Kidney tubule cell (primary cell): Measurements from ENCODE around the gene PDCD1.

Experiments
- DNase-seq: peaks from one replicate; pipeline ENCODE4 v3.0.0-alpha.2; 2018; ENCODE audit warnings: low spot score

Gene PDCD1

DNA sequence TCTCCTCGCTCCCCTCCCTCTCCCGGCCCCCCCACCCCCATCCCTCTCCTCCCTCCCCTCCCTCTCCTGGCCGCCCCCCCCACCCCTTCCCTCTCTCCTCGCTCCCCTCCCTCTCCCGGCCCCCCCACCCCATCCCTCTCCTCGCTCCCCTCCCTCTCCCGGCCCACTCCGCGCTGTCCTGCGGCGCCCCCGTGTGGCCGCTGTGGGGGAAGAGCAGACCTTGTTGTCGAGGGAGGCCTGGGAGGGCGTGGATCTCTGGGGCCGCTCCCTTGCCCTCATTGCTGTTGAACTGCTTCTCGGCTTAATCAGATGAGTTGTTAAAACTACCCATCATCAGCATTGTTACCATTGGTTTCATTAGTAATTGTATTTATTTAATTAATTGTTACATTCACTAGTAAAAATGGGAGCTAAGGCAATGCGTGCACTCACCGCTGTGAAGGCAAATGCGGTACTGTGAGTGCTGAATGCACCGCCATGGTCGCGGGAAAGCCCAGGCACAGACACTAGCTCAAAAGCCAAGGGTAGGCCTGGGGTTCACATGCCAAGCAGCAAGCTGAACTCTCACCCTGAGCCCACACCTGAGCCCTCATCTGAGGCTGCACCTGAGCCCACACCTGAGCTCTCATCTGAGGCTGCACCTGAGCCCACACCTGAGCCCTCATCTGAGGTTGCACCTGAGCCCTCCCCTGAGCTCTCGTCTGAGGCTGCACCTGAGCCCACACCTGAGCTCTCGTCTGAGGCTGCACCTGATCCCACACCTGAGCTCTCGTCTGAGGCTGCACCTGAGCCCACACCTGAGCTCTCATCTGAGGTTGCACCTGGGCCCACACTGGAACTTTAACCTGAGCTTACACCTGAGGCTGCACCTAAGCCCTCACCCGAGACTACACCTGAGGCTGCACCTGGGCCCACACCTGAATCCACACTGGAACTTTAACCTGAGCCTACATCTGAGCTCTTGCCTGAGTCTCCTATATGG, 19.6 kb upstream of the PDCD1 start:
- DNase-seq = peak; percentile 65

DNA sequence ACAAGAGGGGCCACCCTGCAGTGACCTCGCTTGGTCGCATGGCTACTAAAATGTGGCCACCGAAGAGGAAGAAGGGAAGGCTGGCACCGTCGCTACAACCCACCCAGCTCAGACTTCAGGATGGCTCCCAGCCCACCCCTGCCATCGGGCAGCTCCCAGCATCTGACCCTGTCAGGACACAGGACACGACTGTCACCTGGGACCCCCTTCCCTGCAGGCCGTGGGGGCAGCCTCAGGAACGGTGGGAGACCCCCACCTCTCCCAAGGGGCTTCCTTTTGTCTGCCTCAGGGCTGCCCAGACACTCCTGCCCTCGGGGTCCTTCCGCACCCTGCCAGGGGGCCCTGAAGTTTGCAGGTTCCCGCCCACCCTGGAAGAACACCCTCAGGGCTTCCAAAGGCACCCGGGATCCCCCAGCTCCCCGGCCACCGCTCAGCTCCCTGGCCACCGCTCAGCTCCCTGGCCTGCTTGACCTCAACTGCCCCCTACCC, 18.5 kb upstream of the PDCD1 start:
- no peak for DNase-seq

DNA sequence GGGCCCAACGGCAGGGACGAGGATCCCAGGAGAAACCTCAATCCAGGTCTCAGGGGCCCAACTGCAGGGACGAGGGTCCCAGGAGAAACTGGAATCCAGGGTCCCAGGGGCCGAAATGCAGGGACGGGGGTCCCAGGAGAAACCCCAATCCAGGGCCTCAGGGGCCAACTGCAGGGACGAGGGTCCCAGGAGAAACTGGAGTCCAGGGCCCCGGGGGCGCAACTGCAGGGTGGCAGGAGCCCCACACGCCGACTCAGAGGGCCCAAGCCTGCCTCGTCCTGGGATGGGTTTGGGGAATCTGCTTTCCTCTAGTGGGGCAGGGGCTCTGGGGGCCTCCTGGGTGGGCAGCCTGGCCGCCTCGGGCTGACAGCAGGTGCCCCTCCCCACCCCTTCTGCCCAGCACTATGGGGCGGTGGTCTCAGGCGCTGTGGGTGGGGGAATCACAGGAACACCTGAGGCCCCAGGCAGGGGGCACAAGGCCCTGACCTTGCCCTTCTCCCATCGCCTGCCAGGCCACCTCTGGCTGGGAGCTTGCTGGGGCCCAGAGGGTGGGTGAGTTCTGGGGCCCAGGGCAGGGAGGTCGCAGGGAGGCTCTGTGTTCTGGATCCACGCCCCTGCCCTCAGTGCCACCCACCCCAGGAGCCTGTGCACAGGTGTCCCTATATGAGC, 18.0 kb upstream of the PDCD1 start:
- no peak for DNase-seq

DNA sequence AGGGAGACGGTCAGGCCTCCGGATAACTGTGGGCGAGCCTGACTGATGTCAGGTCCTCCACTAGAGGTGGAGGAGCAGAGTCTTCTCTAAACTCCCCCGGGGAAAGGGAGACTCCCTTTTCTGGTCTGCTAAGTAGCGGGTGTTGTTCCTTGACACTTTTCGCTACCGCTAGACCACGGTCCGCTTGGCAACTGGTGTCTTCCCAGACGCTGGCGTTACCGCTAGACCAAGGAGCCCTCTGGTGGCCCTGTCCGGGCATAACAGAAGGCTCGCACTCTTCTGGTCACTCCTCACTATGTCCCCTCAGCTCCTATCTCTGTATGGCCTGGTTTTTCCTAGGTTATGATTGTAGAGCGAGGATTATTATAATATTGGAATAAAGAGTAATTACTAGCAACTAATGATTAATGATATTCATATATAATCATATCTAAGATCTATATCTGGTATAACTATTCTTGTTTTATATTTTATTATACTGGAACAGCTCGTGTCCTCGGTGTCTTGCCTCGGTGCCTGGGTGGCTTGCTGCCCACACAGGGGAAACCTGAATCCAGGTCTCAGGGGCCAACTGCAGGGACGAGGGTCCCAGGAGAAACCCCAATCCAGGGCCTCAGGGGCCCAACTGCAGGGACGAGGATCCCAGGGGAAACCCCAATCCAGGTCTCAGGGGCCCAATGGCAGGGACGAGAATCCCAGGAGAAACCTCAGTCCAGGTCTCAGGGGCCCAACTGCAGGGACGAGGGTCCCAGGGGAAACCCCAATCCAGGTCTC, 17.2 kb upstream of the PDCD1 start:
- DNase-seq = peak; percentile 54

- no peak for DNase-seq
Observed at GRCh38 chr2:241874277-241874925, 15.7 kb upstream of the PDCD1 start.

DNA sequence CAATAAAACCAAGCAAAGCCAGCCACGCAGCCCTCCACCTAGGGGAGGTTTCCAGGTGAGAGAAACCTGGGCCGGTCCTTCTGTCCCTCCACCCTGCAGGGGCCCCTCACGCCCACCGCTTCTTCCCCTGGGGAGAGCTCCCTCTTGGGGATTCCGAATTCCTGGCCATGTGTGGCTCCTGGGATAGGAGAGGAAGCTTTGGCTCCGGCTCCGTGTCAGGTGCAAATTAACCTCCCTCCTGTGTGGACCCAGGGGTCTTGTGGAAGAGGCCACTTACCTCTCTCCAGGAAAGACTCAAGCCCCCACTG, 15.1 kb upstream of the PDCD1 start:
- no peak for DNase-seq

GRCh38 chr2:241873081-241873802, 14.5 kb upstream of the PDCD1 start:
- no peak for DNase-seq

DNA sequence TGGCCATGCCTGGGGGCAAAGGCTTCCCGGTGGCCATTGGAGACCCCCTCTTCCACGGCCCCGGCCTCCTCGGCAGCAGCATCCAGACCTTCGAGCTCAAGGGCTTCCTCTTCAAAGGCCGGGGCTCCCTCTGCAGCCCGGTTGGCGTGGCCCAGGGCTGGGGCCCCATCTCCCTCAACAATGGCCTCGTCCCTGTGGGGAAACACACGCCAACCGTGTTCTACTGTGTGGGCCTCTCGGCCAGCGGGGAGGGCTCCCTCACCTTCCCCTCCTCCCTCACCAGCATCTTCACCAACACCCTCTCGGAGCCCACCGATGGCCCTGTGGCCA, 13.6 kb upstream of the PDCD1 start:
- DNase-seq = no peak

DNA sequence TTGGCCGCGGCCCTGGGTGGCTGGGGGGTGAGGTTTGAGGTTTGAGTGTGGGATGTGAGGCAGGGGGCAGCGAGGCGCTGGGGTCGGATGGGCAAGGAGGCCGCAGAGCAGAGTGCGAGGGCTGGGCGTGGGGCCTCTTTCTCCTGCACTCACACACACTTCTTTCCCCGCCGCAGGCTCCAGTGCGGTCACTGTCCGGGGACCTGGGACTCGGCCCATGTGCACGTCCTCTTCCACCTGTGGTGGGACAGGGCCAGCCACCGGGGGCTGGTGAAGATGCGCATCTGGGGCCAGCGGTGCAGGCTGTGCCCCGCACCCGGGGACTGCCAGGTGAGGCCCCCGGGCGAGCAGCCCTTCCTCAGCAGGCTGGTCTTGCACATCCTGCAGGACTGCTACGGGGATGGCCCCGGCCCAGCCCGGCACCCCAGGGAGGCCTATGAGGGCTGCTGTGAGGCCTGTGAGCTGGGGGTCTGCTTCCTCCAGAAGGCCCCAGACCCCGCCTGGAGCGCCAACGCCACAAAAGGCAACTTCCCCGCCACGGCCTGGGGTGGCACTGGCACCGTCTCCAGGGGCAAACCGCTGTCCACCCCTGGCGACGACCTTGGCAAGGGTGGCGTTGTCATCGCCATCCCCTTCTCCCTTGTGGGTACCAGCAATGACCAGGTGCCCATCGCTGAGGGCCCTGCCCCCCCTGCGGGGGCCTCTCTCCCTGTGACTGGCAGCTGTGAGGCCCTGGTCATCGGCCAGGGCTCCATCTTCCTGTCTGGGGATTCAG, 13.0 kb upstream of the PDCD1 start:
- no peak for DNase-seq

DNA sequence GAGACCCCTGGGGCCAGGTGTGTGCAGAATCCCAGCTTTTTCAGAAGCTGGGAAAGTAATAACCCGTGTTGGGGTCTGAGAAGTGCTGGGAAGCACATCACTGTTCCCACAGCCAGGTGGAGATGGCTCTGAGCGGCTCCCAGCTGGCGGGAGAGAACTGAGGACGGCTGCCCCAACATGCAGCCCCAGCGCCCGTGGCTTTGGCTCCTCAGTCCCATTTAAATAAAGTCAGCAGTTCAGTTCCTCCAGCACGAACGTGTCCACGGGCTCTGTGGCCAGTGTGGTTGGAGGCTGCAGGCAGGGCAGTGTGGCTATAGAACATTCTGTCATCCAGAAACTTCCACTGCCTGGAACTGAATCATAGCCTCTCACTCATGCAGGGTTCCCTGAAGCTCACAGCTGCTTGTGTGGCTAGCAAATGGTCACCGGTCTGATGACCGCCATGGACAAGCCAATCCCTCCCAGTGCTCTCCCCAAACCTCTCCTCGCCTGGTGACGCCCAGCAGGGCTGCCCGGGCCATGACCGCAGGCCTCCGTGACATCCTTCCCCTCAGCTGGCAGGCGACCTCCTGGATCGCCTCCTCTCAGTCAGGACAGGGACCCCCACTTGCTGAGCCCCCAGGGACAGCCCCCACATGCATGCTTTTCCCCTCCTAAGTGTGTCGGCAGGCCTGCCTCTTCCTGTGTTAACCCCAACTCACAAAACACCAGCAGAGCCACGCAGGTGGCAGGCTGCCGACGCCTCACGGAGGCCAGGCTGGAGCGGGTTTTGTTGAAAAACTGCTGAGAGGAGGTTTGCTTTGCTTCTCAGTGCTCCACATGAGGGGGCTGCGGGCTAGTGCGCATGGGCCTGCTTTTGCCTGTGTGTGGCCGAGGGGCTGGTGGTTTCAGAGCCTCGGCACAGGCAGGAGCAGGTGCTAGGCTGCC, 12.2 kb upstream of the PDCD1 start:
- no peak for DNase-seq

- DNase-seq = no peak
Observed at GRCh38 chr2:241870081-241870541, 11.4 kb upstream of the PDCD1 start.

DNA sequence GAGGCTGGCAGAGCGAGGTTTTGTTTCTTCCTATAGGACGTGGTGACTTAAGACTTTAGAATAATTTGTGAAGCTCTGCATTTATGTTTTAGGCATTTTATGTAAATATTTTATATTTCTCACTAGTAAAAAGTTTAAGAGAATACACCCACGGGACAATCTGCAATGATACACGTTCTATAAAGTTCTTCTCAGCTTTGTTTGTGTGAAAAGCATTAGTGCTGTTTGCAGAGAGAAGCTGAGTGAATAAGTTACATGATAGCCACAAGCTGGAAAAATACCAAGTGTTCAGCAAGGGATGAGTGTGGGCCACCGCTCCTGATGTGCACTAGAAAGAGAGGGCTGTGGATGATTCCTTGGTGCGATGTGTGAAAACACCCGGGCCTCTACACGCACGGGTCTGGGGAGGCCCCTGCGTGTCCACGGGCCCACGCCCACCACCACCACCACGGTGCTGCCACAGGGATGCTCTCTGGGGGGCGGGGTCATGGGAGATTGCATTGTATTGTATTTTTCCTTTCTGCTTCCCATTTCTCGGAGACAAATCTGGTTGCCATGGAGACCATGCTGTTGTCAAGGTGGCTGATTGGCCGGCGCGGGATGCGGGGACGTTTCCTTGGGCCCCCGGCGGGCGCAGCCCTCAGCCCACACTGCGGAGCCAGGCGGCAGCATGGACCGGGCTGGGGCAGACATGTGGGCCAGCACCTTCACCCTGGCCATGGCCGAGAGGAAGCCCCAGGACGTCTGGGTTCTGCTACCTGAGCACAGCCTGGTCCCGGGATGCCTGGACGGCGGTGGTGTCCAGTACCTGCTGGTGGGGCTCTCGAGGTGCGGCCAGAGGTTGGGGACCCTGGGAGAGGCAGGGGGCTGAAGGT, 10.6 kb upstream of the PDCD1 start, which contains the start of gene RTP5:
Gene RTP5, plus strand, starts transcription at position 643 of the 875 bp plus-strand sequence. Its CDS starts 28 bp downstream, at position 671.
- DNase-seq = no peak

DNA sequence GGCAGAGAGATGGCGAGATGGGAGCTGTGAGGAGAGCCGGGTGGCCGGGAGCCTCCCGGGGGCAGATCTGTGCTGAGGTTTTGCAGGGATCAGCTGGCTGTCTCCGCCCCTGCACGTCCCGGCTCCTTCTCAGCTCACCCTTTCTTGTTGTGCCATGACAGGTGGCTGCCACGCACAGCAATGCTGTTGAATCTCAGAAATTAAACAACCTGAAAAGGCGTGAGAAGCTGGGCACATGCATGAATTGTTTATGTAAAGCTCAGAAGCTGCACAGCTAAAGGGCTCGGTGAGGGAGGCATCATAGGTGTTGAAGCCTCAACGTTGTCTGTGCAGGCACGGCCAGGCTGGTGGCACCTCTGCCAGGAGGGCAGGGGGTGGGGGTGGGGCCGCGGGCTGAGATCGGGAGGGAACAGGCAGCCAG, 10.0 kb upstream of the PDCD1 start:
- no peak for DNase-seq

DNA sequence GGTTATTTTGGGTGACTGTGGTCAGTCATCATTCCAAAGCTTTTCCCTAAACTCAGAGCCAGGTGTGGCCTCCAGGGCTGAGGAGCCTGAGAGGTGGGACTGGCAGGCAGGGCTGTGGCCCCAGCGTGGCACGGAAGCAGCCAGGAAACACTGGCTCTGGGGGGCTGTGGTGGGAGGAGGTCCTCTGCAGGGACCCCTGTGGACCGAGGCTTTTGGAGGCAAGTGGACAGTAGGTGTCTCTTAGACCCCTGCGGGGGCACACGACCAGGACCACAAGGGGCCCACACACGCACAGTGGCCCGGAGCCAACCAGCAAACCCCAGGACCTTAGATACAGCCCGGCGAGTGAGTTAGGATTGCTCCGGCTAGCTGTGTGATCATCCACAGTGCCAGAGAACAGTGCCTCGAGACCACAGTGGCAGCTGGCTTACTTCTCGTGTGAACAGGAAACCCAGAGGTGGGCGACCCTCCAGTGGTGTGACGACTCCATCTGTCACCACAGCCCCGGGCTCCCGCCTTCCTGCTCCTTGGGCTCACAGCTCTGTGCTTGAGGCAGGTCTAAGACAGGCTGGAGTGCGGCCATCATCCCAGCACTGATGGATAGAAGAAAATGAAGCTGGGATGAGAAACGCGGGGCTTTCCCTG, 9.2 kb upstream of the PDCD1 start:
- DNase-seq = no peak

- no peak for DNase-seq
Observed at GRCh38 chr2:241866790-241867645, 8.3 kb upstream of the PDCD1 start.

DNA sequence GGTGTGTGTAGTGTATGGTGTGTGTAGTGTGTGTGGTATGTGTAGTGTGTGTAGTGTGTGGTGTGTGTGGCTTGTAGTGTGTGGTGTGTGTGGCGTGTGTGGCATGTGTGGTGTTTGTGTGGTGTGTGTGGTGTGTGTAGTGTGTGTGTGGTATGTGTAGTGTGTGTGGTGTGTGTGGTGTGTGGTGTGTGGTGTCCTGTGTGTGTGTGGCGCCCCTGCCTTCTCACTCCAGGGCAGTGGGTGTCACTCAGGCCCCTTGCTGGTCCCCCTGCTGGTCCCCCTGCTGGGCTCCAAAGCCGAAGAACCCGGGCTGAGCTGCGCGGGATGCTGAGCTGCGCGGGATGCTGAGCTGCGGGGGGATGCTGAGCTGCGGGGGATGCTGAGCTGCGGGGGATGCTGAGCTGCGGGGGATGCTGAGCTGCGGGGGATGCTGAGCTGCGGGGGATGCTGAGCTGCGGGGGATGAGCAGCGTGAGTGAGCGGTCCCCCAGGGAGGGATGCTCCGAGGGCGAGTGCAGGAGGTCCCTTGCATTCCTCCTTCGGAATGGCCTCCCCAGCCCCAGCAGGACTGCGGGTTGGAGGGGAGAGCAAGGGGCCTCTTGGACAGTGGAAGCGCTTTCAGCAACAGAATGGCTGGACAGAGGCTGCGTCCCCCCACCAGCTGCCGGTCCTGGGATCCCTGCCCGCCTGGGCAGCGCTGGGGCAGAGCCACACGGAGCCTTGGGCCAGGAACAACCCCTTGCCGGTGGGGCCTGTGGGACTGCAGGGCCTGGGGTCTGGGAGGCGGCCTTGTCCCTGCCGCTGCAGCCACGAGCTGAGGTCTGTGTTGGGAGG, 7.5 kb upstream of the PDCD1 start:
- no peak for DNase-seq
